ENCODE measurements around the gene LCN10. TPM values are rescaled to one million over a fixed set of nuclear protein-coding genes. Genes with fewer than 3 reads are reported as not detected.

Gene LCN10
- total RNA-seq, 1 donor from 2014 or later = not detected

- no peaks in the 10 kb centered on the region for H4K20me1 ChIP-seq (ENCODE audit: low read depth)
- DNase-seq (ENCODE audit: low spot score) = no peak
- H3K79me2 ChIP-seq (ENCODE audit: low read depth) = no peaks in the 10 kb centered on the region
- Mint-ChIP-seq H3K27ac (no peak overlapping the region), H3K36me3 (no peaks in the 10 kb centered on the region), H3K4me3 (peak overlapping the region; percentile 36), H3K9me3 (peaks cover 23% of the 10 kb centered on the region), H3K4me1 (peaks cover 11% of the 10 kb centered on the region), H3K27me3 (ENCODE audit: insufficient read depth, low read depth) (peaks cover 34% of the 10 kb centered on the region)
- no peak overlapping the region for H2AFZ ChIP-seq (replicated peaks)
- H3K36me3 ChIP-seq = no peaks in the 10 kb centered on the region
- no peaks in the 10 kb centered on the region for H3K4me1 ChIP-seq
- H3K9ac ChIP-seq = no peak overlapping the region
- no peak overlapping the region for H3K27ac ChIP-seq
- H3K27me3 ChIP-seq = peaks cover 41% of the 10 kb centered on the region
- no peak overlapping the region for H3K4me3 ChIP-seq
- no peaks in the 10 kb centered on the region for H3K9me3 ChIP-seq (ENCODE audit: low read depth)
- no peak for TF ChIP-seq EZH2phosphoT487 (IDR thresholded peaks at IDR 0.05)
- no peak for TF ChIP-seq CTCF (IDR thresholded peaks at IDR 0.05)
- TF ChIP-seq EZH2 (IDR thresholded peaks at IDR 0.05) = no peak
- H3F3A ChIP-seq (ENCODE audit: low read depth) = no peaks in the 10 kb centered on the region
- no peak overlapping the region for H3K4me2 ChIP-seq
Measured at GRCh38 chr9:136776947-136777346, 34.2 kb upstream of the LCN10 start.

- Histone ChIP-seq H3F3A (ENCODE audit: low read depth) (peaks cover 7% of the 10 kb centered on the region), H4K20me1 (ENCODE audit: low read depth) (no peaks in the 10 kb centered on the region), H3K9me3 (ENCODE audit: low read depth) (no peaks in the 10 kb centered on the region), H3K4me2 (no peak overlapping the region), H3K4me3 (no peak overlapping the region), H3K79me2 (ENCODE audit: low read depth) (no peaks in the 10 kb centered on the region), H3K4me1 (no peaks in the 10 kb centered on the region), H3K36me3 (no peaks in the 10 kb centered on the region), H3K27ac (no peak overlapping the region), H2AFZ (replicated peaks) (no peak overlapping the region), H3K9ac (no peak overlapping the region), H3K27me3 (peaks cover 32% of the 10 kb centered on the region)
- Mint-ChIP-seq H3K27me3 (ENCODE audit: insufficient read depth, low read depth) (peaks cover 31% of the 10 kb centered on the region), H3K27ac (no peak overlapping the region), H3K4me1 (peaks cover 13% of the 10 kb centered on the region), H3K9me3 (peaks cover 23% of the 10 kb centered on the region), H3K36me3 (no peaks in the 10 kb centered on the region), H3K4me3 (no peak overlapping the region)
- no peak for DNase-seq (ENCODE audit: low spot score)
- TF ChIP-seq CTCF (IDR thresholded peaks at IDR 0.05) (no peak), EZH2 (IDR thresholded peaks at IDR 0.05) (no peak), EZH2phosphoT487 (IDR thresholded peaks at IDR 0.05) (no peak)
Measured at GRCh38 chr9:136775191-136775590, 32.5 kb upstream of the LCN10 start.

- Histone ChIP-seq H3K27me3 (peaks cover 25% of the 10 kb centered on the region), H2AFZ (replicated peaks) (no peak overlapping the region), H3K27ac (no peak overlapping the region), H3K4me1 (no peaks in the 10 kb centered on the region), H3K4me3 (no peak overlapping the region), H3K9ac (no peak overlapping the region), H3K79me2 (ENCODE audit: low read depth) (no peaks in the 10 kb centered on the region), H3K36me3 (no peaks in the 10 kb centered on the region), H3K4me2 (no peak overlapping the region), H3F3A (ENCODE audit: low read depth) (peaks cover 7% of the 10 kb centered on the region), H3K9me3 (ENCODE audit: low read depth) (no peaks in the 10 kb centered on the region), H4K20me1 (ENCODE audit: low read depth) (no peaks in the 10 kb centered on the region)
- H3K9me3 Mint-ChIP-seq = peaks cover 23% of the 10 kb centered on the region
- H3K27ac Mint-ChIP-seq = no peak overlapping the region
- H3K27me3 Mint-ChIP-seq (ENCODE audit: insufficient read depth, low read depth) = peaks cover 27% of the 10 kb centered on the region
- no peak for DNase-seq (ENCODE audit: low spot score)
- no peak for TF ChIP-seq CTCF (IDR thresholded peaks at IDR 0.05)
- TF ChIP-seq EZH2 (IDR thresholded peaks at IDR 0.05) = no peak
- TF ChIP-seq EZH2phosphoT487 (IDR thresholded peaks at IDR 0.05) = no peak
- peaks cover 11% of the 10 kb centered on the region for H3K4me1 Mint-ChIP-seq
- no peak overlapping the region for H3K4me3 Mint-ChIP-seq
- H3K36me3 Mint-ChIP-seq = no peaks in the 10 kb centered on the region
Measured at GRCh38 chr9:136774416-136775045, 31.8 kb upstream of the LCN10 start.
